NCI-H2029 treated with DMSO at 0.1 percent for 48 hours (cell line): ENCODE results near the gene CISTR.
A peak's percentile ranks its signal among the peaks of the same experiment; 100 is the strongest.

ENCODE experiments used
- DNase-seq: peaks from one replicate; lab custom pipeline; 2025; lab: John Stamatoyannopoulos, UW

The CISTR gene

DNA sequence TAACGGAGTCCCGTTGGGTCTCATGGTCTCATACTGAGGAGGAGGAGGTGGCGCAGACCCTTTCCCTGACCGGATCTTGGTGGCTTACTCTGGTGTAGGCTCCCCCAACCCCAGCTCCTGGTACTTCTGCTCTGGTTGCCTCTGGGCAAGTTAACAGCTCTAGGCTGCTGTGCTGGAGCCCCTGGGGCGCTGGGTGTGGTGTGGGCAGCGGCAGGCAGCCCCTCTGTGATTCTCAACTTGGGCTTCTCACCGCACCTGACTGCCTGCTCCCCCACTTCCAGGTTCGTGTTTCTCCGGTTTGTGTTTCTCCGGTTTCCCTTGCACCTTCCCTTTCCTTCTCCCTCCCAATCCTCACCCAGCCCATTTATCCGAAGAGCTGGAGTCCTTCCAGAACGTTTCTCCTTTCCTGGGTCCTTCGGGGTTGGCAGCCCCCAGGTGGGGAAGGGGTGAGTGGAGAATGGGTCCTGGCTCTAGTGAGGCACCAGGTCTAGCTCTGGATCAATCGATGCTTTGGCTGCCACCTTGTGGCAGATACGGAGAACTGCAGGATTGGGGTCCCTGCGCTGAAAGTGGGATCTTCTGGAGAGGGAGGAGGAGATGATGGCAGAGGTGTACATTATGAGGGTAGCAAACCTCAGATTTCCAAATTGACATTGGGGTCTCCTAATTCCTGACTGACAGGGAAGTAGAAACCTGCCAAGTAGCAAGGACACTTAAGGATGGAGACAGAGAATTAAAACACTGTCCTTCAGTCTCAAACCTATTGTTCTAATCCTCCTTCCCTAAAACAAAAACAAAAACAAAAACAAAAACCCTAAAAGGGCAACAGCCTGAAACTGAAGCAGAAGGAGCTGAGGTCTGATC, 8.3 kb downstream of the CISTR start:
- peak; percentile 49 for DNase-seq

DNA sequence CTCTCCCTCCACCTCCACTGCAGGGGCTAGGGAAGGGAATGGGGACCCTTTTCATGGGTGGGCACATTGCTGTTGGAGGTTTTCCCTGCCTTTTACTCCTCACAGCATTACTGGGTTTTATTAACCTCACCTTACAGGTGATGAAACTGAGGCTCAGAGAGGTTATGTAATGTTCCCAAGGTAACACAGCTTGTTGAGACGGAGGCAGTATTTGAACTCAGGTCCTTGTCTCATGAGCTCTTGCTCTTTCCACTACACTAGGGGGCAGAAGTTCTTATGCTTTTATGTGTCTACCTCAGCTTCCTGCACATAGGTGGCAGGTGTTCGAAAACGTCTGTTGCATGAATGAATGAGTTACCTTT, 11.7 kb downstream of the CISTR start:
- DNase-seq: no peak

DNA sequence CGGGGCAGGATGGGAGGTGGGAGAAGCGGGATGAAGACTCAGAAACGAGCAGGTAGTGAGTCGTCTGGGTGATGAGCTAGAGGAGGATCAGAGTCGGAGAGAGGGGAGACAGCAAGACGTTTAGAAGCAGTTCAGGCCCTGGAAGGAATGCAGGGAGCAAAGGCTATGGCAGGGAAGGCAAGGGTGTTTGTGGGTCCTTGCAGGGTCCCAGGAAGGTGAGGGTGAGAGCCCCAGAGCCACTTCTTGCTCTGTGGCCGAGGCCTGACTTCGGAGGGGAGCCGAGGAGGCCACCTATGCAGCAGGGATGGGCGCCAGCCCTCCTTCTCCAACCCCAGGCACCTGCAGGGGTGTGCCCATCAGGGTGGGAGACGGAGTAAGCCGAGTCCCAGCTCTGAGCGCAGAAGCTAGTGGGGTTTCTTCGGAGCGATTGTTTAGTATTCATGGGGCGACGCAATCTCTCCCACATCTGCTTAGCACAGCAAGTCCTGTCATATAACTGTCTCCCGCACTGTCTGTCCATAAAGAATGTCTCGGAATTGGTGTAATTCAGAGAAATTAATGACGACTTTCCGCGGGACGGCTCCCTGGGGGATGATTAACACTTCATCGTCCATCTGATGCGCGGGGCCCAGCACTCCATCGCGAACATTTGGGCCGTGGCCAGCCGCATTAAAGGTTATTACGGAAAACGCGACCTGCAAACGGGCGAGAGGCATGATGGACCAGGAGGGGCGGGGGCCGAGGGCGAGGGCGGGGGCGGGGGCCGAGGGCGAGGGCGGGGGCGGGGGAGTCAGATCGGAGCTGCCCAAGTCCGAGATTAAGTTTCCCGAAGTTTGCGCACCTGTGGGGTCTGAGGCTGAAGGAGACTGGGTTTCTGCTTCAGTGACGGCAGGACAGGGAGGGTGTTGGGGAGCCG, 12.3 kb downstream of the CISTR start:
- DNase-seq: no peak

DNA sequence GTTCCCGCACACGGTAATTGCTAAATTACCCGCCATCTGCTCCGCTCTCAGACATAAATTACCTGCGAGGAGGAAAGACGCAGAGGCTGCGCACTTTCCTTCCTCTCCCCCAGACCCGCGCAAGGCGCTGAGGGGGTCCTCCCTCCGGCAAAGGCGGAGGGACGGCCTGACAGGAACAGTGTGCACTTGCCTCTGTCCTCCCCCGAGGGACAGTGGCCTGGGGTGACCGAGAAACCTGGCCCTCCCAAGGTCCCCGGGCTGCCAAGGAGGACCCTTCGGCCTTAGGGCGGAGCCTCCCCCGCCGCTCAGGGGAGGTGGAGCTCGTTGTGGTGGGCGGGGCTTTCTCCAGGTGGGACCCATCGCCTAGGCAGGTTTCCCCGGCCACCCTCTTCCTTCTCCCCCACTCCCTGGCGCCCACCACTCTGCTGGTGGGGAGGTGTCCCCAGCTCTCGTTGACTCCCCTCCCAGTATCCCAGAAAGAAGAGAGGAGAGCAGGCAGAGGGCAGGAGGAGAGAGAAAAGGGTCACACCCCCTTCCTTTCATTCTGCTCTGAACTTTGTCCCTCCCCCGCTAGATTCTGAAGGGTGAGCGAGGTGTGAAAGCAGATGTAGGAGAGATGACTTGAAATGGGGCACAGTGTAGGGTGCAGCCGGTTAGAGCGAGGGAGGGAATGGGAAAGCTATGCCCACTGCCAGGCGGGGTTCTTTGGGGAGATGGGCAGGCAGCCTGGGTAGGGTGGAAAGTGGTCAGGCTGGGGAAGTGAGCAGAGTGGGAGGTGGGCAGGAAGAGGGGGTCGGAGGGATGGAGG, 13.2 kb downstream of the CISTR start:
- DNase-seq: no peak

DNA sequence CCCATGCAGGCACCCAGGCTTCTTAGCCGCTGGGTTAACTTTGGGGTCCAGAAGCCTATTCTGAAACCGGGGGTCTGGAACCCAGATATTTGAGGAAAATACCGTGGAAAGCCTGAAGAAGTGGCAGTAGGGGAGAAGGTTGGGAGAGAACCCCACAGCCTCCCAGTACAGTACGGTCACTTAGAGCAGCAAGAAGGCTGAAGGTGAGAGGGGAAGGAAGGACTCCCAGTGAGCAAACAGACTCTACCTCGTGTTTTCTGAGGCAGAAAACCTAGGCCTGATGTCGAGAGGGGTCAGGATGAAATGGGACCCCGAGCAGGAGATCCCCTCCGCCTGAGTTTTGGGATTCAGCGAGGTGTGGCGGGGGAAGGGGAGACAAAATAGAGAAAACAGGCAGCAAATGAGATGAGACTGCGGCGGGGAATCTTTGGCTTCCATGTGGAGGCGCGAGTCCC, 13.8 kb downstream of the CISTR start:
- no peak for DNase-seq

DNA sequence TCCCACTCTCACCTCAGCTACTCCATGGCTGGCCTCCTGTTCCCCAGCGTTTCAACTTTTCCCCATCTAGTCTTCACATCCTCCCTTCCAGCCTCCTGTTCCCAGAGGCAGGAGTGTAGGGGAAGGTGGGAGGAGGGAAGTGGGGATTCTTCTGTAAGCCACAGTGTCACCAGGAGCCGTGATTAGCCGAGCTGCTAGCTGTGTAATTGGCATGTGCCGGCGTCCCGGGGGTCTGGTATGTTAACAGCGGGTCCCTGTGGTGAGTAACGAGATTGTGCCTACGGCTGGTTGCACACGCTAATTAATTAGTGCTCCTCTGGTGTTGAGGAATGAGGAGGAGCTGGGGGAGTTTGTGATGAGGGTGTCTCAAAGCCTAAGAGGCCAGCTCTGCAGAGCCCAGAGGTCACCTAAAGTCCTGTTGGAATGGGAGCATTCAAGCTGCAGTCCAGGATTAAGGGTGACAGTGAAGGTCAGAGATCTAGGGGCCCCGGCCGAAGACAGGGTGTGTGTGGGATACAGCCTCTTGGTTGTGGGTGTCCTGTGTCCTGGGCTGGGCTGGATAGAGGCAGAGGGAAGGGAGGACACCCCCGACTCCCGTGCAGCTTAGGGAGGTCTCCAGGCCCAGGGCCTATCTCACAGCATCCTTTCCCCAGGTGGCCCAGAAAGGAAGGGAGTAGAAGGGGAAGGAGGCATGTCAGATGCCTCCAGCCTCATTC, 14.5 kb downstream of the CISTR start:
- no peak for DNase-seq

DNA sequence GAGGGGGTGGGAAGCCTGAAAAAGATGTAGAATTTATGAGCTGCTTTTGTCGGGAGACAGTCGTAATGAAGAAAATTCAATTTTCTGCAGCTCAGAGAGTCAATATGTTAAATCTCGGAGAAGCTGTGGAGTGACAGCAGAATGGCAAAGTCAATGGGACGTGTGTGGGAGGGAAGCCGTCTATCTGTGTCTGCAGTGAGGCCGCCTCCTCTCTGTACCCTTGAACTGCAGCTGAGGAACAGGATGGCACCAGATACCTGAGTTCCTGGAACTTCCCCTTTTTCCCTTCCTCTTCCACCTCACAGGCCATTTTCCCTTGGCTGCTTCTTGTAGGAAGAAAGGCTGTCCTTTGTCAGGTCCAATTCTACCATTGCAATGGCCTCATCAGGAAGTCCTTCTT, 15.2 kb downstream of the CISTR start:
- DNase-seq: no peak

DNA sequence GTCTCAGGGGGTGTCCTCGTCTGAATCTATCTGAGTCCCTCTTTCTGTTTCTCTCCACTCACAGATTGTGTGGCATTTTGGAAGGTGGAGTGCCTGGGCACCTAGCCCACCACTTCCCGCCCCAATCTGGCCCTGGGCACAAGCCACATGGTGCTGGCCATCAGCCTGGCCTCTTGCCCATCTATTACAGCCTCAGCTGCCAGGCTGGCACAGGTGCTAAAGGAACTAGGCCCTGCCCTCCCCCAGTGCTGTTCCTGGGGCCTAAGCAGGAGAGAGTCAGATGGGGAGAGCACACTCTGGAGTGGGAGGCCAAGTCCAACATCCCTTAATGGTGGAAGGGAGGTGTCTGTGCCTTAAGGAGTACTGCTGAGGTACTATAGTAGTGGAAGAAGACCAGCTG, 16.2 kb downstream of the CISTR start:
- peak; percentile 16 for DNase-seq

DNA sequence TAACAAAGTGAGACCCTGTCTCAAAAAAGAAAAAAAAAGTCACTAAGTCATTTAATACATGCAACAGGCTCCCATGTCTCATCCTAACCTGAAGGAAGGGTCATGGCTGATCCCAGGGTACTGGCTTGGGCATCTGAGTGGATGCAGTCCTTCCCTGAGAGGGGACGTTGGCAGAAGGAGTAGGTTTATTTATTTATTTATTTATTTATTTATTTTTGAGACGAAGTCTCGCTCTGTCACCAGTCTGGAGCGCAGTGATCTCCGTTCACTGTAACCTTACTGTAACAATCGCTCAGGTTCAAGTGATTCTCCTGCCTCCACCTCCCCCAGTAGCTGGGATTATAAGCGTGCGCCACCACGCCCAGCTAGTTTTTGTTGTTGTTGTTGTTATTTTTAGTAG, 17.4 kb downstream of the CISTR start:
- DNase-seq: no peak

DNA sequence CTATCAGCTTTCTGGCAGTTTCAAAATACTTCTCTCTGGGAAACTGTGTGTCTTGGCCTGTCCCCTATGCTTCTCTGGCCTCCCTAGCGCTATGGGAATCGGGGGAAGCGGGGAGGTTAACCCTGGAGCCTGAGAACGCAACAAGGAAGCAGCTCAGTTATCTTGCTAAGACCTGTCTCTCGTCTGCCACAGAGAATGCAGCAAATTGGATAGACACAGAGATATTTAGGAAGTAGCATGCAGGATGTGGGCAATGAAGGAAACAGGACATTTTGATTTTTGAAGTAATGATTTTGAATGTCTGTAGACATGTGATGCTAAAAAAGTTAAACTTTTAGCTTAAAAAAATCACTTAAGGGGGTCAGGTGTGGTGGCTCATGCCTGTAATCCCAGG, 18.0 kb downstream of the CISTR start:
- no peak for DNase-seq

DNA sequence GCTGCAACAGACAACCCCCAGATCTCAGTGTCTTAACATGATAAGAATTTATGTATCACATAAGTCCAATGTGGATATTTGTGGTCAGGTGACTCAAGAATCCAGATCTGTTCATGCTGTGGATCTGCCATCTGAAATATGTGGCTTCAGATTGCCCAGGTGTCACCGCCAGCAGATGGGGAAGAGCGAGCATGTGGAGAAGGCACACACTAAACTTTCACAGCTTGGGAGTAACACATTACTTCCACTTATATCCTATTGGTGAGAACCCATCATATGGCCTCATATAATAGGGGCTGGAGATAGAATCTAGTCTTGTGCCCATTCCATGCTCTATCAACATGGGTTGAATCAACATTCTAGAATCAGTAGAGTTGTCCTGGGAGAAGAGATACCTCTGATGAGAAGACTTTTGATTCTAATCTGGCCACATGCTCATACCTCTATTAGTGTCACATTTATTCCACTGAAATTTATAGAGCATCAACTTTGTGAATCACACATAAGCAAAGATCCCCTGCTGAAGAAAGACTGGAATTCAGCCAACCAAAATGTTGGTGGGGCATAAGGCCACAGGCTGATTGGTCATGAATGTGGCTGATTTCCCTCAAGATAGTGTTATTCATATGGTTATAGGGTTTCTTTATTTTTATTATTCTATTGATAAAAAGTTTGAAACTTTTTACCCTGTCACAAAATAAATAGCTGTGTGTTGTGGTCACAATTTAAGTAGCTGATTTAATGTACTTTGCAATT, 18.6 kb downstream of the CISTR start:
- no peak for DNase-seq

DNA sequence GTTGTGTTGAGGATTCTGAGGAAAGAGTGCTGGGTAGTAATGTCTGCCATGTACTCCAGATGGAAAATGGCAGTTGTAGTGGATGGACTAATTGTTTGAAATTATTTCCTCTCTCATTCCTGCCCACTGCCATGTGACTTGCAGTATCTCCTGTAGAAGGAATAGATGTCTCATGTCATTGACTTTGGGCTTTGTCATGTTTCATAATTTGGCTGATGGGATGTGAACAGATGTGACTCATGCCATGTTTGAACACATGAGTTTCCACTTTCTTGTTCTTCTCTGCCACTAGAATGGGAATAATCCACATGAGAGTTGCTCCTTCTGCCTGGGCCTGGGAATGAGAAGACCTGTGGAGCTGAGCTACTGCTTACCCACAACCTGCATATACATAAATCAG, 22.1 kb downstream of the CISTR start:
- no peak for DNase-seq

DNA sequence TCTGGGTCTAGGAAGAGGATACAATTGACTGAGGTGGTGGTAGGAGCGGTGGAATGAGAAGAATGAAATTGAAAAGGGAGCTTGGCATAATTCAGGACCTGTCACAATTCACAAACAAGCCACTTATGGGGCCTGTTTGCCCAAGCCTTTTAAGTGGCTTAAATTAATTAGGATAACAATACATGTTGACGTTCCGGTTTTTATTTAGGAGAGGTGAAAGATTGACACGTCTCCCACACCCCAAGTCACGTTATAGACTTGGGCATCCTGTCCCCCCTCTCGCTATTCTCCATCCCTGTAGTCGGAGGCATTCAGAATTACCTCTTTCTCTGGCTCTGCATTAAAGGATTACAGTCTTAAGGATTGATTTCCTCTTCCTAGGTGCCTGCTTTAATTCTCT, 23.6 kb downstream of the CISTR start:
- DNase-seq: no peak

DNA sequence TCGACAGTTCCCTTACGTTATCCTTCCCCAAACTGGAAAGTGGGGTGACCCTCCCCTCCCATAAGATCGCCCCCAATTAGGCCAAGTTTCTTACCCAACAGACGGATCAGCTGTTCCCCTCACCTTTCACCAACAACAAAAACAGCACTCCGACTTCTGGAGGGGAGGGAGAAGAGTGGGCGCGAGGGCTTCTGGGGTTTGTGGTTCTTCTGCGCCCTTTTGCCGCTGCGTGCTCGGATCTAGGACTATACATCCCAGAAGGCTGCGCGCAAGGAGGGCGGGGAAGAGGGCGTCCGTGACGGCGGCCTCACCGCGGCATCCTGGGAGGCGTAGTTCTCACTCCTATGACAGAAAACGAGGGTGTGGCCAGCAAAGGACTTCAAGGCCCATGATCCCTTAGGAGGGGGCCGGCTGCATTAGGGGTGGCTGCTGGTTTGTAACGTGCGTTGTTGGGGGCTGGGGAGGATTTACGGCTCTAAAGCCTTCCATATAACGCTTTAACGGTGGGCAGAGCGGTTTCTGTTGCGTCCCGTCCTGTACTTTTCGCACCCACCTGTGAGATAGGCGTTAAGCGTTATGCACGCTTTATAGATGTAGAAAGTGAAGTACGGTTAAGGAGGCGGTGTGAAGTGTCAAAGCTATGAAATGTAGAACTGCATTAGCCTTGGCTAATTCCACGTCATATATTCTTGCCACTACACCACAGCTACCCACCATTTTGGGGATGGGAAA, 24.3 kb downstream of the CISTR start, which contains the start of gene CALCOCO1:
TSS of gene CALCOCO1 (minus strand) at position 143 of the 732 bp plus-strand sequence. CDS start 2,210 bp downstream, outside the sequence.
- DNase-seq: peak; percentile 98

DNA sequence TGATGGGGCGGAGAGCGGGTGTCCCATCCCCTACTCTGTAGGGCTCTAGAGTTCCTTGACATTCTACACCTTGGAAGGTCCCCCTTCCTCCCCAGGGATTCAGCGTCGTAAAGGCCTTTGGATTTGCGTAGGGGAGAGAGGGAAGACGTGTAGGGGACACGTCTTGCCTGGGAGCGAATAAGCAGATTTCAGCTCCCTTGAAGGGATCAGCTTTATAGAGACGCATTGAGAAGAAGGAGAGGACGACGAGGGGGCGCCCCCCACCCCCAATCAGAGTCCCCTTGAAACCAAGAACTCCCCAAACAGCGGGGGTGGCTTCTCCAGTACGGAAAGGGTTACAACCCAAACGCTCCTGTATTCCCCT, 24.9 kb downstream of the CISTR start:
- DNase-seq: no peak

DNA sequence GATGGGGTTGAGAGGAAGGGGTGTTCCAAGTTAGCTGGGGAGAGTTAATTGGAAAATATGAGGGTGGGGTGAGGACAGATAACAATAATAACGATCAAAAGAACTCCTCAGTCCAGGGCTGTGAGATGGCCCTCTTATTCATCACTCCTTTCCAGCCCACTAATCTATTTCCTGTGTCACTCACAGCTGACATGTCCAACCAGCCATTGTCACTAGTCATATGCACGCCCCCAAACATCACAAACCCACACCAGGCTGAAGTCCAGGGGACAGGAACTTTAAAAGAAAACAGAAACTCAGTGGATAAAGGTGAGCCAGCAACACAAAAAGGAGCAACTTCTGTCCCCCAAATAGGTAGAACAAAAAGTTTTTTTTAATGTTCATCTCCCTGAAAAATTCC, 25.4 kb downstream of the CISTR start:
- no peak for DNase-seq

DNA sequence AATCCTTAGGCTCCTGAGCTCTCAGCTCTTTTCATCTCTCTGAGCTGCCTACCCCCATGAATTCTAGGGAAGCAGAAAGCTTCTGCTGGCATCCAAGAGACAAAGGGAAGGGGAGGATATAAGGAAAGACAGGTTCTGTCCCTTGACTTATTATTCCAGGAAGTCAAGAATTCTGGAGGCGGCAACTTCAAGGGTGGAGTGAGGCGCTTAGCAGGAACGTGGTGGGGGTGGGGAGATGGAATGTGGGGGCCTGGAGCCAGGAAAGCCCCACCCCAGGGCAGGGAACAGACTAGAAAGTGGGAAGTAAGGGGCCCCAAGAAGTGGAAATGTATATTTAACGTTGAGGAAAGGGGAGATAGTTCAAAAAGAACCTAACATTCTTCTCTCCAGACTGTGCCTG, 26.0 kb downstream of the CISTR start:
- DNase-seq: no peak

DNA sequence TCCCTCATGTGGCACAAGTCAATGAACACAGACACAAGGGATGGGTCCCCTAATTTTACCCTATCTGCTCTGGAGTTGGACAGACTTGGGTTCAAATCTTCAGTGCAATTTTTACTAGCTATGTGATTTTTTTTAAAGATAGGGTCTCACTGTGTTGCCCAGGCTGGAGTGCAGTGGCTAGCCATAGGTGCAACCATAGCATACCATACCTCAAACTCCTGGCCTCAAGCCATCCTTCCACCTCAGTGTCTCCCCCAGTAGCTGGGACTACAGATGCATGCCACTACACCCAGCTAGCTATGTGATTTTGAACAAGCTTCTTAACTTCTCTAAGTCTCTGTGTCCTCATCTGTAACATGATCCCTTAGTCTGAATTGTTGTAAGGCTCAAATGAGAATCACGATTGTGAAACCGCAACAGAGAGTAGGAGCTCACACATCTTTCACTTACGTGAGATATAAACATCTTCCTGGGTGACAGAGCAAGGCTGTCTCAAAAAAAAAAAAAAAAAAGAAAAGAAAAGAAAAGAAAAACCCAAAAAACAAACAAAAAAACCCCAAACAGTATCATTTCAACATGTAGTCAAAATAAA, 29.2 kb downstream of the CISTR start:
- no peak for DNase-seq

DNA sequence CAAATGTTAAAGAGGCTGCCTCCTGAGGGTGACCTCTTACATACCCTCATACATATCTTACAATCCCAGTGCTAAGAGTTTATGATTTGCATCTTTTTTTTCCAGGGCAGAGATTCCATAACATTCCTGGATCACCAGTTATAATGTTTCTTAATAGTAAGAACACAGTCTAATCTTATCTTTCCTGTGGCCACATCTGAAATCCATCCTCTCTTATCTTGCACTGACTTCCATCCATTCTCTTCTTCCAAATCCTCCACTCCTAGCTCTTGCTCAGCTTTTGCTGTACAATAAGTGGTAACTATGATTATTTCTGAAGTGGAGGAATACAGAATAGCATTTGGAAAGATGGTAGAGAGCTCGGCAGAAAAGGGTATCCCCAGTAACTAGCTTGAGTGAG, 30.8 kb downstream of the CISTR start:
- DNase-seq: no peak

DNA sequence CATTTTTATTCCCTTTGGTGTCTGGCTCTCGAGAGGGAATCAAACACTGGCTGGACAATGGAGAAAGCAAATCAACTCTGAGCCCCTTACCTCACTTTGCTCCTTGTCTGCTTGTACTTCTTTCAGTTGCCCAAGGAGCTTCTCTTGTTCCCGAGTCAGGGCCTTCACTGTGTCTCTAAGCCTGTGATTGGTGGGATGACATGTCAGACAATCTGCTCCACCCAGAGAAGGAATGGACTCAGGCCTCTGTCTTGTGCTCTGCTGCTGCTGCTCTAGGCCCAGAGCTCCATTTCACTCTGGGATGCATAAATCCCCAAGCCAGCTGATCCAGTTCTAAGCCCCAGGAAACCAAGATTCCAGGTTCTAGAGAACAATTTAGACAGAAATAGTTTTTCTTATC, 32.1 kb downstream of the CISTR start:
- DNase-seq: no peak
